ENCODE results near the gene BICC1. TPM values are rescaled to one million over a fixed set of nuclear protein-coding genes. Genes with fewer than 3 reads are reported as not detected.

BICC1 gene
- total RNA-seq, 4 donors from 2014 or later = 0.60 to 5.1 (median 2.2) TPM

- in situ Hi-C loops (cut with MboI; ENCODE audit: low pct_ligation_motif_present in 1 of 4, low pct_unique_long_range_greater_than_20kb in 1 of 4, low sequenced_read_pairs in 3 of 4) (no loop called here), intact Hi-C loops (cut with DNase I; ENCODE audit: low total_unique reads) (no loop called here)
- WGBS, 2 donors (ENCODE audit: low coverage in 1 of 2) = 54 to 75% methylated on average over 1 of the region's 1 CpG
- Histone ChIP-seq H3K4me1 (peaks cover 0 to 2% (median 0%) of the 10 kb centered on the region in 4 donors), H3K36me3 (no peaks in the 10 kb centered on the region), H3K27me3 (no peaks in the 10 kb centered on the region), H3K27ac (no peak overlapping the region), H3K4me3 (no peak overlapping the region), H3K9me3 (no peaks in the 10 kb centered on the region)
- no peak for DNase-seq
- no peak for TF ChIP-seq CTCF (IDR thresholded peaks at IDR 0.05)
These were observed 261.3 kb downstream of the BICC1 start for GRCh38 chr10:58773944-58774343.

- Histone ChIP-seq H3K4me3 (no peak overlapping the region), H3K36me3 (no peaks in the 10 kb centered on the region), H3K27me3 (no peaks in the 10 kb centered on the region), H3K9me3 (no peaks in the 10 kb centered on the region), H3K4me1 (peaks cover 0 to 2% (median 0%) of the 10 kb centered on the region in 4 donors), H3K27ac (no peak overlapping the region)
- no peak for TF ChIP-seq POLR2A (IDR thresholded peaks at IDR 0.05)
- peak in 1 of 3 donors; percentile 23 for TF ChIP-seq POLR2AphosphoS5 (IDR thresholded peaks at IDR 0.05)
- TF ChIP-seq CTCF (IDR thresholded peaks at IDR 0.05) = no peak
- WGBS, 2 donors (ENCODE audit: low coverage in 1 of 2) = 54% methylated on average over 4 of the region's 4 CpGs
- no peak for DNase-seq
- in situ Hi-C loops (cut with MboI; ENCODE audit: low pct_ligation_motif_present in 1 of 4, low pct_unique_long_range_greater_than_20kb in 1 of 4, low sequenced_read_pairs in 3 of 4) = loop anchor here in 3 of 4 donors (25.0 kb wide), 3 partner anchors 836 to 1036 kb away; no protein-coding TSS in a partner anchor
- intact Hi-C loops (cut with DNase I; ENCODE audit: low total_unique reads) = no loop called here
These were observed 263.4 kb downstream of the BICC1 start for GRCh38 chr10:58775960-58776567.

- 65 to 71% methylated on average over 3 to 5 of the region's 5 CpGs for WGBS, 2 donors (ENCODE audit: low coverage in 1 of 2)
- intact Hi-C loops (cut with DNase I; ENCODE audit: low total_unique reads) = no loop called here
- Histone ChIP-seq H3K27ac (no peak overlapping the region), H3K27me3 (no peaks in the 10 kb centered on the region), H3K9me3 (no peaks in the 10 kb centered on the region), H3K36me3 (no peaks in the 10 kb centered on the region), H3K4me1 (peaks cover 0 to 2% (median 0%) of the 10 kb centered on the region in 4 donors), H3K4me3 (no peak overlapping the region)
- in situ Hi-C loops (cut with MboI; ENCODE audit: low pct_ligation_motif_present in 1 of 4, low pct_unique_long_range_greater_than_20kb in 1 of 4, low sequenced_read_pairs in 3 of 4) = loop anchor here in 3 of 4 donors (25.0 kb wide), 3 partner anchors 836 to 1036 kb away; no protein-coding TSS in a partner anchor
- DNase-seq = no peak
- TF ChIP-seq POLR2A (IDR thresholded peaks at IDR 0.05) (no peak), EP300 (IDR thresholded peaks at IDR 0.05; ENCODE audit: low read depth) (no peak), CTCF (IDR thresholded peaks at IDR 0.05) (no peak), POLR2AphosphoS5 (IDR thresholded peaks at IDR 0.05) (no peak)
These were observed 264.1 kb downstream of the BICC1 start for GRCh38 chr10:58776568-58777318.

- in situ Hi-C loops (cut with MboI; ENCODE audit: low pct_ligation_motif_present in 1 of 4, low pct_unique_long_range_greater_than_20kb in 1 of 4, low sequenced_read_pairs in 3 of 4) (loop anchor here in 3 of 4 donors (25.0 kb wide), 3 partner anchors 833 to 1033 kb away; no protein-coding TSS in a partner anchor), intact Hi-C loops (cut with DNase I; ENCODE audit: low total_unique reads) (no loop called here)
- no peaks in the 10 kb centered on the region for H3K36me3 ChIP-seq
- H3K9me3 ChIP-seq = no peaks in the 10 kb centered on the region
- H3K4me3 ChIP-seq = no peak overlapping the region
- WGBS, 2 donors (ENCODE audit: low coverage in 1 of 2) = 79 to 93% methylated on average over 1 to 2 of the region's 2 CpGs
- H3K27me3 ChIP-seq = no peaks in the 10 kb centered on the region
- no peak overlapping the region for H3K27ac ChIP-seq
- TF ChIP-seq EP300 (IDR thresholded peaks at IDR 0.05; ENCODE audit: low read depth) = no peak
- TF ChIP-seq POLR2A (IDR thresholded peaks at IDR 0.05) = no peak
- no peak for TF ChIP-seq CTCF (IDR thresholded peaks at IDR 0.05)
- no peak for TF ChIP-seq POLR2AphosphoS5 (IDR thresholded peaks at IDR 0.05)
- no peak for DNase-seq
- peaks cover 2 to 20% (median 15%) of the 10 kb centered on the region in 4 donors for H3K4me1 ChIP-seq
These were observed 266.3 kb downstream of the BICC1 start for GRCh38 chr10:58778966-58779365.
